Measurements from ENCODE around the gene ZDHHC11B. TPM values are rescaled to one million over a fixed set of nuclear protein-coding genes. Genes with fewer than 3 reads are reported as not detected.
"Not testable (repeated sequence)": the region's sequence is repeated elsewhere in the genome, so short reads cannot be mapped to it uniquely, and the experiment has no call there.

Gene ZDHHC11B
- polyA plus RNA-seq, 1 donor from 2014 or later, result 9.9 TPM

GRCh38 chr5:685262-686171 lies 99.0 kb downstream of the ZDHHC11B start (continued):
- no peak for TF ChIP-seq REST (IDR thresholded peaks at IDR 0.05; ENCODE audit: borderline replicate concordance)

- no peak for TF ChIP-seq TAF1 (IDR thresholded peaks at IDR 0.05; ENCODE audit: low read depth)
- no peak for TF ChIP-seq REST (IDR thresholded peaks at IDR 0.05; ENCODE audit: borderline replicate concordance)
- no peak overlapping the region for H3K27ac ChIP-seq (ENCODE audit: low read length)
- H4K20me1 ChIP-seq (ENCODE audit: insufficient read depth), result no peaks in the 10 kb centered on the region
- H2AFZ ChIP-seq (ENCODE audit: low read depth, low read length), result no peak overlapping the region
- no peaks in the 10 kb centered on the region for H3K9me2 ChIP-seq (ENCODE audit: insufficient read depth, low read length)
- no peaks in the 10 kb centered on the region for H3K79me2 ChIP-seq (replicated peaks; ENCODE audit: insufficient read depth, low read length)
- H3K9me3 ChIP-seq (ENCODE audit: low read length), result no peaks in the 10 kb centered on the region
- no peak overlapping the region for H3K4me2 ChIP-seq (ENCODE audit: low read length)
- H3K9ac ChIP-seq (ENCODE audit: low read length), result no peak overlapping the region
- H3K27me3 ChIP-seq (ENCODE audit: insufficient read depth, low read depth, low read length), result no peaks in the 10 kb centered on the region
- no peaks in the 10 kb centered on the region for H3F3A ChIP-seq (ENCODE audit: insufficient read depth, low read length, poor library complexity, severe bottlenecking)
- H3K36me3 ChIP-seq (ENCODE audit: insufficient read depth, low read length), result no peaks in the 10 kb centered on the region
- H3K4me3 ChIP-seq (ENCODE audit: low read length), result no peak overlapping the region
Measured at GRCh38 chr5:684751-685216, 99.7 kb downstream of the ZDHHC11B start.

GRCh38 chr5:683551-684481 lies 100.7 kb downstream of the ZDHHC11B start:
- no peaks in the 10 kb centered on the region for H3K79me2 ChIP-seq (replicated peaks; ENCODE audit: insufficient read depth, low read length)
- H4K20me1 ChIP-seq (ENCODE audit: insufficient read depth), result no peaks in the 10 kb centered on the region
- H3K27ac ChIP-seq (ENCODE audit: low read length), result no peak overlapping the region
- H2AFZ ChIP-seq (ENCODE audit: low read depth, low read length), result no peak overlapping the region
- H3K36me3 ChIP-seq (ENCODE audit: insufficient read depth, low read length), result no peaks in the 10 kb centered on the region
- no peaks in the 10 kb centered on the region for H3F3A ChIP-seq (ENCODE audit: insufficient read depth, low read length, poor library complexity, severe bottlenecking)
- H3K9me2 ChIP-seq (ENCODE audit: insufficient read depth, low read length), result no peaks in the 10 kb centered on the region
- H3K9ac ChIP-seq (ENCODE audit: low read length), result no peak overlapping the region
- H3K4me3 ChIP-seq (ENCODE audit: low read length), result no peak overlapping the region
- TF ChIP-seq TAF1 (IDR thresholded peaks at IDR 0.05; ENCODE audit: low read depth), result no peak
- TF ChIP-seq RAD21 (conservative IDR thresholded peaks at IDR 0.05), result no peak
- no peaks in the 10 kb centered on the region for H3K27me3 ChIP-seq (ENCODE audit: insufficient read depth, low read depth, low read length)
- H3K9me3 ChIP-seq (ENCODE audit: low read length), result no peaks in the 10 kb centered on the region
- H3K4me2 ChIP-seq (ENCODE audit: low read length), result no peak overlapping the region

GRCh38 chr5:682651-683358 lies 101.7 kb downstream of the ZDHHC11B start:
- not testable (repeated sequence) for H3K36me3 ChIP-seq (ENCODE audit: insufficient read depth, low read length); H3K4me2 ChIP-seq (ENCODE audit: low read length); H3K9me3 ChIP-seq (ENCODE audit: low read length); H2AFZ ChIP-seq (ENCODE audit: low read depth, low read length); H3K9ac ChIP-seq (ENCODE audit: low read length); H3F3A ChIP-seq (ENCODE audit: insufficient read depth, low read length, poor library complexity, severe bottlenecking); H4K20me1 ChIP-seq (ENCODE audit: insufficient read depth); H3K27ac ChIP-seq (ENCODE audit: low read length); H3K79me2 ChIP-seq (replicated peaks; ENCODE audit: insufficient read depth, low read length); H3K27me3 ChIP-seq (ENCODE audit: insufficient read depth, low read depth, low read length); H3K9me2 ChIP-seq (ENCODE audit: insufficient read depth, low read length); H3K4me3 ChIP-seq (ENCODE audit: low read length)

GRCh38 chr5:682216-682615 lies 102.3 kb downstream of the ZDHHC11B start:
- H3K9ac ChIP-seq (ENCODE audit: low read length); H4K20me1 ChIP-seq (ENCODE audit: insufficient read depth); H3K4me2 ChIP-seq (ENCODE audit: low read length); H3F3A ChIP-seq (ENCODE audit: insufficient read depth, low read length, poor library complexity, severe bottlenecking); H3K9me2 ChIP-seq (ENCODE audit: insufficient read depth, low read length); H3K79me2 ChIP-seq (replicated peaks; ENCODE audit: insufficient read depth, low read length); H3K4me3 ChIP-seq (ENCODE audit: low read length); H3K27me3 ChIP-seq (ENCODE audit: insufficient read depth, low read depth, low read length); H3K9me3 ChIP-seq (ENCODE audit: low read length); H2AFZ ChIP-seq (ENCODE audit: low read depth, low read length); H3K36me3 ChIP-seq (ENCODE audit: insufficient read depth, low read length); H3K27ac ChIP-seq (ENCODE audit: low read length): not testable (repeated sequence)
